ENCODE data around the gene EBF3. TPM values are rescaled to one million over a fixed set of nuclear protein-coding genes. Genes with fewer than 3 reads are reported as not detected.

Gene EBF3
- total RNA-seq, 1 experiment from 2014 or later, result 0.22 TPM

DNA sequence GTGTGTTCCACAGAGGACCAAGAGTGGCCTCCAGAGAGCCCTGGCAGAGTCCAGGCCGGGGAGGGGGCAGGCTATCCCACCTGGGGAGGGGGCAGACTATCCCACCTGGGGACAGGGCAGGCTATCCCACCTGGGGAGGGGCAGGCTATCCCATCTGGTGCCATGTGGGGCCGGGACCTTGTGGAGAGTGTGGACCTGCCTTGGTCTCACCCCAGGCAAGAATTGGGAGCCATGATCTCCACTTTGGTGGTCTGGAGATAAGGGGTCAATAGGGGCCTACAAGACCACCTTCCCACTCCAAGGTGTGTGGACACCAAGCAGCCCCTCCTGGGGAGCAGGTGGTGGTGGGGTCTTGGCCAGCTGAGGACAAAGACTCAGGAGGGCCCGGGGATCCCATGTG lies 138.2 kb downstream of the EBF3 start:
- H3K4me3 Mint-ChIP-seq, result no peak overlapping the region
- peaks cover 0 to 3% of the 10 kb centered on the region in 2 experiments; a peak in 2 of 5 replicates for H3K9me3 Mint-ChIP-seq
- Histone ChIP-seq H2BK120ac (ENCODE audit: low read depth, low read length, poor library complexity, severe bottlenecking) (no peak overlapping the region), H2BK12ac (ENCODE audit: insufficient read length, low read depth, low read length) (no peak overlapping the region), H4K5ac (ENCODE audit: insufficient read length, low read depth, low read length) (no peak overlapping the region), H4K8ac (replicated peaks; ENCODE audit: insufficient read length, low read depth, low read length) (no peak overlapping the region), H3K79me1 (ENCODE audit: insufficient read depth, low read depth, low read length, poor library complexity, severe bottlenecking) (no peaks in the 10 kb centered on the region), H2BK5ac (ENCODE audit: insufficient read length, low read length) (no peak overlapping the region), H3K23ac (ENCODE audit: insufficient read length, low read depth, low read length) (no peak overlapping the region), H3K4me1 (ENCODE audit: insufficient read depth, low read length) (no peaks in the 10 kb centered on the region), H4K91ac (ENCODE audit: insufficient read length, low read depth, low read length) (no peak overlapping the region), H3K4me2 (ENCODE audit: insufficient read depth, insufficient read length, low read length) (no peak overlapping the region), H2AK5ac (ENCODE audit: insufficient read length, low read length) (no peak overlapping the region), H2BK20ac (ENCODE audit: low read depth, low read length, poor library complexity, severe bottlenecking) (no peak overlapping the region), H4K20me1 (ENCODE audit: control insufficient read depth, insufficient read depth, insufficient read length) (no peaks in the 10 kb centered on the region), H3K18ac (ENCODE audit: insufficient read length, low read depth, low read length) (no peak overlapping the region), H3K9me3 (ENCODE audit: control insufficient read depth, low read depth, low read length) (no peaks in the 10 kb centered on the region), H3K23me2 (ENCODE audit: insufficient read length, low read depth, low read length, poor library complexity, severe bottlenecking) (no peaks in the 10 kb centered on the region), H2AFZ (ENCODE audit: low read length) (no peak overlapping the region), H3K56ac (ENCODE audit: insufficient read length, low read depth, low read length) (no peak overlapping the region), H3K27me3 (ENCODE audit: insufficient read depth, low read length) (no peaks in the 10 kb centered on the region), H3K4ac (ENCODE audit: low read depth, low read length) (no peak overlapping the region), H3K79me2 (ENCODE audit: insufficient read depth, low read length) (no peaks in the 10 kb centered on the region), H3T11ph (ENCODE audit: low read length) (no peak overlapping the region), H3K27ac (ENCODE audit: insufficient read length, low read depth, low read length) (no peak overlapping the region), H3K9ac (ENCODE audit: extremely low read depth, insufficient read length, low read length) (no peak overlapping the region), H3K14ac (ENCODE audit: insufficient read depth, low read length) (no peak overlapping the region), H2BK15ac (ENCODE audit: low read depth, low read length) (no peak overlapping the region)
- no peak for DNase-seq
- no peaks in the 10 kb centered on the region for H3K36me3 Mint-ChIP-seq (ENCODE audit: insufficient read depth in 1 of 3, low read depth in 3 of 3)
- no peak overlapping the region for H3K27ac Mint-ChIP-seq
- peaks cover 3% of the 10 kb centered on the region; the same call in 1 of the 2 replicates for H3K27me3 Mint-ChIP-seq (ENCODE audit: low read depth)
- no CpG with 5 or more reads among the region's 3 CpGs for WGBS (ENCODE audit: extremely low coverage, insufficient read length, low lambda C conversion rate)
- H3K4me1 Mint-ChIP-seq, result no peaks in the 10 kb centered on the region
- no peak for TF ChIP-seq CTCF (conservative IDR thresholded peaks at IDR 0.05)
